Measurements from ENCODE around the gene FOXQ1.
"Not testable (repeated sequence)": the region's sequence is repeated elsewhere in the genome, so short reads cannot be mapped to it uniquely, and the experiment has no call there.

Gene FOXQ1

DNA sequence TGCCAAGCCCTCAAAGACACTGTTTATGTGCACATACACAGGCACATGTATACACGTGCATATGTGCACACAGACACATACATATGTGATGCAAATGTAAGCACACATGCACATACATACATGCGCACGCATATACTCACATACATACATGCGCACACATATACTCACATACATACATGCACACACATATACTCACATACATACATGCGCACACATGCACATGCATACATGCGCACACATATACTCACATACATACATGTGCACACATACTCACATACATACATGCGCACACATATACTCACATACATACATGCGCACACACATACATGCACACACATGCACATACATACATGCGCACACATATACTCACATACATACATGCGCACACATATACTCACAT is 20.5 kb upstream of the FOXQ1 start:
- no peak for DNase-seq

DNA sequence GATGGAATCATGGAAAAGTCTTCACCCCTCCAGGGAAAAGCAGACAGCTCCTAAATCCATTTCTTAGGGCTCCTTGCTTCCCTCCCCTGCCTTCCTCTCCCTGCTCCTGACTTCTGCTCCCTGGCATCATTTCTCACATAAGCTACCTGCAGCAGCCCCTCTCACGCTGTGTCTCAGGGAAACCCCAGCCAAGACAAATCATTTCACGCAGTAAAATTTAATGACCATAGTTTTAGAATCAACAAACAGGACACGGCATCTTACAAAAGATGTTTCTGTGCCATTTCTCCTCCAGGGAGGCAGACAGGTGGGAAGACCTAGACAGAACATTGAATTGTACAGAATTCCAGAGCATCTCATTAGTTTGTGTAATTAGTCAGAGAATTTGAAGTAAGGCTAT is 16.5 kb upstream of the FOXQ1 start:
- no peak for DNase-seq

DNA sequence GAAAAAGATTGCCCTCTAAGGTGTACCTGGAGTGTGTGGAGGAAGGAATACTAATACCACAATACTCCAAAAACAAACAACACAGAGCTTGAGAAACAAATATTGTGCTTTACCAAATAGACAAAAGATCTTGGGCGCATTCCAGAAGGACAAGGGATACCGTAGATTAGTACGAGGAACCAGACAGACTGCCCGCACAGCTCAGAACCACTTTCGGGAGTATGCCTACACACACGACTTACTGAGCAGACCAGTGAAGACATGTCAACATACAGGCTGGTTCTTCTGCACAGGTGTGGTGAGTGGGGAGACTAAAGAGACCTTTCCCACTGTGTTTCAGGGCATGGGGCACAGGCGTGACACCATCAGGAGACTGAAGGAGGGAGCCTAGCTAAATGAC is 15.8 kb upstream of the FOXQ1 start:
- DNase-seq = no peak

DNA sequence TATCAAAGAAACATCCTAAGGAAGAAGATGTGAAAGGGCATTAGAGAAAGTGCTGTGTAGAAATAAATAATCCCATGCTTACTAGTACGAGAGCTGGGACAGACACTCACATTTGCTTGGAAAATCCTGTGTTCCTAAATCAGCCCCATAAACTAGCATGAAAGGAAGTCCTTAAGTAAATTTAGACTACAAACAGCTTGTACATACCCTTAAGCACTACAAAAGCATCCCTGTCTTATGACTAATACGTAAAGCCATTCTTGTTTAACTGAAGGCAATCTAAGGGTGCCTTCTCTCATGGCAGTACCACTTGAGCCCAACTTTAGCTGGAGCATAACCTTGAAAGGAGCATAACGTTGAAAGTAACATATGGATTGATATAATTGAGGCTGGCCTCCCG is 15.4 kb upstream of the FOXQ1 start:
- DNase-seq = no peak

DNA sequence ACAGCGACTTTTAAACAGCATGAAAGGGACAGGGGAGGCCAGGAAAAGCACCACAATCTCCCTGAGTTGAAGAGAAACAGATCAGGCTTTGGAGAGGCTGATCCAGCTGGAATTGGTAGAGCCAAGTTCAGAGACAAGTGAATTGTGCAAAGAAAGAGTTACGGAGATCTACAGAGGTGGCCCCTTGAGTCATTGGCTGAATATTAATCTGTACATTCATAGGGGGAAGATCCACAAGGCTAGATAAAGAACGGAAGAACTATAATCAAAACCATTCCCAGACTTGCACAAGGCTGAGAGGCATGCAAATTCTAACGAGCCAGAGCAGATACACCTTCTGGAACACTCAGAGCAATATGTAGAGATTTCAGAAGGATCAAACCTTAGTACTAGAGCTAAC is 14.2 kb upstream of the FOXQ1 start:
- no peak for DNase-seq

DNA sequence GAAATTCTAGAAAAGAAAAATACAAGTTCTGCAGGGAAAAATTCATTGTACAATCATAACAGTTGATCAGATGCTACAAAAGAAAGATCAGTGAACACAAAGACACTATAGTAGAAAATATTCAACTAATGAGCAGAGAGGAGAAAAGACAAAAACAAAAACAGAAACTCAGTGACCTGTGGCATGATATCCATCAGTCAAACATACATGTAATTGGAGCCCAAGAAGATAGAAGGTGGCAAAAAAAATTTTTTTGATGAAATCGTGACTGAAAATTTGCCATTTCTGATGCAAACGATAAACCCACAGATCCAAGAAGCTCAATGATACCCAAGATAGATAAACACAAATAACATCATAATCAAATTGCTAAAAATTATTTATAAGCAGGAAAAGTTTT is 13.1 kb upstream of the FOXQ1 start:
- no peak for DNase-seq

DNA sequence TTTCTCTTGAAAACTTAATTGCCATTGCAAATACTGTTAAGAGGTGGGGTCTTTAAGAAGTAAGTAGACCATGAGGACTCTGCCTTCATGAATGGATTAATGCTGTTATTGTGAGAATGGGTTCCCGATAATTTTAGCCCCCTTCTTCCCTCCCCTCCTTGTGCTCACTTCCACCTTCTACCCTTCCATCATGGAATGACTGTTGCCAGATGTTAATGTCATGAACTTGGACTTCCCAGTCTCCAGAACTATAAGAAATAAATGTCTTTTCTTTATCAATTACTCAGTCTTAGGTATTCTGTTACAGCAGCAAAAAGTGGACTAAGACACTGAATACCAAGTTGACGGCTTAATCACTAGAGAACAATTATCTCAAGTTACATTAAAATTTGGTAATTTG is 5.8 kb upstream of the FOXQ1 start:
- DNase-seq = no peak

DNA sequence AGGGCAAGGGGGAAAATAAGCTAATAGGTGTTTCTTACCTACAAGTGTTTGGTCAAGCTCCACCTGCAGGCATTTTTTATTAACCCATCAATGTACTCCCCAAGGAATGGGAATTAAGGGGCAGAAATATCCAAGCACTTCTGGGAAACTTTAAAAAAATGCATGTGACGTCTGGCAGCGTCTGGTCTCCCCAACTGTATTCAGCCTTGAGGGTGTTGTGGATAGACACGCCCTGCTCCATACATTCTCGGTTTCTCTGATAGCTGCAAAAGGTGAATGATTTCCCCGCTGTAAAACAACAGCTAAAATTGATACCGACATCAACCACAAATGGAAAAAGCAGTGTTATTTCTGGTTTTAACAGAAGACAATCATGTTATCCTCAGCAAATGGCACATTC is 2.5 kb upstream of the FOXQ1 start:
- DNase-seq = no peak

DNA sequence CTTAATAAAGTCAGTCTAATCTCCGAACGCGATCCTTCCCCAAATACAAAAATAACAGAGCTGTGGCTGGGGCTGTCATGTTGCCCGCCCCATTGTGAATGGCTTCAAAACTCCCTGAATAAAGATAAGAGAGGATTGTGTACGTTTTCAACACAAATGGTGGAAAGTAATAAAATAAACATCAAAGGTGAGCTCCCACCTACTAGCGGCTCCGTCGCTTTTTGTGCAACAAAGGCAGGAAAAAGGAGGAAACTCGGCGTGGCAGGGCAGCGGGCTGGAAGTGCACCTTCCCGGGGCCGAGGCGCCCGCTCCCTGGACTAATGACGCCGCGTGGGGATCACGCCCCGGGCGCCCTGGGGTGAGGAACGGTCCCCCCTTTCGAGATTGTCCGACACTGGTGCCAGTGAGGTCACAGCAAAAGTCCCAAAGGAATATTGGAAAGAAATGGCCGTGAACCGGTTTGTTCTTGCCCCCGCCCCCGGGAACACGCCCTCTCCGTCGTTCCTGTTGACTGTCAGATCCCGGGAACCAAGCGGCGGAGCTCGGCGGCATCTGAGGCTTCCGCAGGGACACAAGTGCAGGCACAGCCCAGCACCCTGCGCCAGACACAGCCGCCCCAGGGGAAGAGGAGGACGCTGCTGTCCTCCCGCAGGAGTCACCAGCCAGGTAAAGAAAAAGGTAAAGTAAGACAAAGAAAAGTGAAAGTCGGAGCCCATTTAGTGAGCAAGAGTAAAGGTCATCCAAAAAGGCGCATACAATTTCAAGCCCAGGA is 1.1 kb upstream of the FOXQ1 start:
- peak; percentile 58 for DNase-seq

DNA sequence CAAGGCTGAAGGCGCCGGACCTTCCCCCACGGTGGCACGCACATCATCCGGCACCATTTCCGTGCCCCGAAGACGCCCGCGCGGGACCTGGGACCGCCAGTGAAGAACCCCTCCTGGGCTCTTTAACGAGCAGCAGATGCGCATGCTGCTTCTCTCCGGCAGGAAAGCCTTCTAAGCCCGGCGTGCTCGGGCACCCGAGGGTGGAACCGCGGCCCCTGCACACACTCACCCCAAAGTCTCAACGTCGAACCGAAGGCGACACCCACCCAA is 240 bp downstream of the FOXQ1 start:
- no peak for DNase-seq

DNA sequence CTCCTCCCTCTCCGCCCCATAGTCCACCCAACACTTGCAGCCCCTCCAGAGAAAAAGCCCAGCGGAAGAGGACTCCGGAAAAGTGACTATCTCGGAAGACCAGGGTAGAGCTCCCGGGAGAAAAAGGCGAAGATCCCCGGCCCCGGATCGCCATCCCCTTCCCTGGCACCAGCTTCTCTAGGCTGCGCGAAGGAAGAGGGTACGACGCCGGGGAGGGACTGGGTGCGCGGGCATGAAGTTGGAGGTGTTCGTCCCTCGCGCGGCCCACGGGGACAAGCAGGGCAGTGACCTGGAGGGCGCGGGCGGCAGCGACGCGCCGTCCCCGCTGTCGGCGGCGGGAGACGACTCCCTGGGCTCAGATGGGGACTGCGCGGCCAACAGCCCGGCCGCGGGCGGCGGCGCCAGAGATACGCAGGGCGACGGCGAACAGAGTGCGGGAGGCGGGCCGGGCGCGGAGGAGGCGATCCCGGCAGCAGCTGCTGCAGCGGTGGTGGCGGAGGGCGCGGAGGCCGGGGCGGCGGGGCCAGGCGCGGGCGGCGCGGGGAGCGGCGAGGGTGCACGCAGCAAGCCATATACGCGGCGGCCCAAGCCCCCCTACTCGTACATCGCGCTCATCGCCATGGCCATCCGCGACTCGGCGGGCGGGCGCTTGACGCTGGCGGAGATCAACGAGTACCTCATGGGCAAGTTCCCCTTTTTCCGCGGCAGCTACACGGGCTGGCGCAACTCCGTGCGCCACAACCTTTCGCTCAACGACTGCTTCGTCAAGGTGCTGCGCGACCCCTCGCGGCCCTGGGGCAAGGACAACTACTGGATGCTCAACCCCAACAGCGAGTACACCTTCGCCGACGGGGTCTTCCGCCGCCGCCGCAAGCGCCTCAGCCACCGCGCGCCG is 822 bp downstream of the FOXQ1 start:
- peak; percentile 65 for DNase-seq

DNA sequence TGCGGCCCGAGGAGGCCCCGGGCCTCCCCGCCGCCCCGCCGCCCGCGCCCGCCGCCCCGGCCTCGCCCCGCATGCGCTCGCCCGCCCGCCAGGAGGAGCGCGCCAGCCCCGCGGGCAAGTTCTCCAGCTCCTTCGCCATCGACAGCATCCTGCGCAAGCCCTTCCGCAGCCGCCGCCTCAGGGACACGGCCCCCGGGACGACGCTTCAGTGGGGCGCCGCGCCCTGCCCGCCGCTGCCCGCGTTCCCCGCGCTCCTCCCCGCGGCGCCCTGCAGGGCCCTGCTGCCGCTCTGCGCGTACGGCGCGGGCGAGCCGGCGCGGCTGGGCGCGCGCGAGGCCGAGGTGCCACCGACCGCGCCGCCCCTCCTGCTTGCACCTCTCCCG is 1.5 kb downstream of the FOXQ1 start:
- DNase-seq = no peak

DNA sequence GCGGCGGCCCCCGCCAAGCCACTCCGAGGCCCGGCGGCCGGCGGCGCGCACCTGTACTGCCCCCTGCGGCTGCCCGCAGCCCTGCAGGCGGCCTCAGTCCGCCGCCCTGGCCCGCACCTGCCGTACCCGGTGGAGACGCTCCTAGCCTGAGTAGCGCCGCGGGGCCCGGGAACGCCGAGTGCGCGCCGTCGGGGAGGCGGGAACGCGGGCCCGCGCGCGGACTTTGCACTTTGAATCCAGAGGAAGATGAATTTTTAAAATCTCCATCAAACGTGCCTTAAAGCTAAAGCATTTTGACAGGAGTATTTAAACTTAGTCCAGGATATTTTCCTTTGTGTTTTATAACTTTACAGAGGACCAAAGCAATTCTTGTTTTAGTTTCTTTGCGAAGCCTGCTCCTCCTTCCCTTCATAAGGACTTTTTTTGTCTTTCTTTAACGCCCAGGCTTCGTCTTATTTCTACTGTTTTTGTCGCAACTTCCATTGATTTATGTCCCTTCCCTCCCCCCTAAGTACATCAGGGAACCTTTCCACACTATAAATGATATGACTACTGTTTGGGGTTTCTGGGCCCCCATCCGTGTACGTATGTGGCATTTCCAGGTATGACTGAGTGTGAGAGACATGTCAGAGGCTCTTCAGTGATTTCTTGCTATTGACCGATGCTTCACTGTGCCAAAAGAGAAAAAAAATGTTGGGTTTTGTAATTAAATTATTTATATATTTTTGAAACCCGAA is 2.0 kb downstream of the FOXQ1 start:
- peak; percentile 48 for DNase-seq

DNA sequence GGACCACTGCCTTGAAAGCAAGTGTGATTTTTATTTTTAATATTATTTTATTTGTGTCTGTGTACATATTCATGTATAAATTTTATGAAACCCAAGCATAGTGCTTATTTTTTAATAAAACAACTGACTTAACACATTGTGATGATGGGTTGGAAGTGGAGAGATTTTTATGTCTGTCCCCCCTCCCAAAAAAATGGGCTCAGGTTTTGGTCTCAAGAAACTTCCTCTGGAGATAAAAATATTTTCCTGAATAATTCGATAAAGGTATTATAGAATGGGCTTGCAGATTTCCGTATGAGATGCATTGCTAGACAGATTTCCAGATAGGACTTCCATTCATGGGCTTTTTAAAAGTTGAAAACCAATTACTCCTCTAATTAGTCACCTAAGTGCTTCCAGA is 2.7 kb downstream of the FOXQ1 start:
- no peak for DNase-seq

DNA sequence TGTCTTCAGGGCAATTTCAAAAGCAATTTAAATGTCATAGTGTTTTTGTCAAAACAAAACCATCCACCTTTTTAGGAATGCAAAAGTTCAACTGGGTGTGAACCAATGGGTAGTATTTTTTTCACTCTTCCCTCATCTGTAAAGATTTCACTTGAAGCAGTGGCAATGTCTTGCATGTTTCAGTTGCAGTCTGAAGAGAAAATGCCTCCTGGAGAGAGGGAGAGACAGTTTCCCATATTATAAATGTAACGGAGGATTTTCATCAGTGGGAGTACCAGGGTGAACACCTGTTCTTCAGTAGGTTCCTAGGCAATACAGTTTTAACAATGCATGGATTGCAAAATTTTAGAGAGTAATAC is 3.3 kb downstream of the FOXQ1 start:
- DNase-seq = no peak

DNA sequence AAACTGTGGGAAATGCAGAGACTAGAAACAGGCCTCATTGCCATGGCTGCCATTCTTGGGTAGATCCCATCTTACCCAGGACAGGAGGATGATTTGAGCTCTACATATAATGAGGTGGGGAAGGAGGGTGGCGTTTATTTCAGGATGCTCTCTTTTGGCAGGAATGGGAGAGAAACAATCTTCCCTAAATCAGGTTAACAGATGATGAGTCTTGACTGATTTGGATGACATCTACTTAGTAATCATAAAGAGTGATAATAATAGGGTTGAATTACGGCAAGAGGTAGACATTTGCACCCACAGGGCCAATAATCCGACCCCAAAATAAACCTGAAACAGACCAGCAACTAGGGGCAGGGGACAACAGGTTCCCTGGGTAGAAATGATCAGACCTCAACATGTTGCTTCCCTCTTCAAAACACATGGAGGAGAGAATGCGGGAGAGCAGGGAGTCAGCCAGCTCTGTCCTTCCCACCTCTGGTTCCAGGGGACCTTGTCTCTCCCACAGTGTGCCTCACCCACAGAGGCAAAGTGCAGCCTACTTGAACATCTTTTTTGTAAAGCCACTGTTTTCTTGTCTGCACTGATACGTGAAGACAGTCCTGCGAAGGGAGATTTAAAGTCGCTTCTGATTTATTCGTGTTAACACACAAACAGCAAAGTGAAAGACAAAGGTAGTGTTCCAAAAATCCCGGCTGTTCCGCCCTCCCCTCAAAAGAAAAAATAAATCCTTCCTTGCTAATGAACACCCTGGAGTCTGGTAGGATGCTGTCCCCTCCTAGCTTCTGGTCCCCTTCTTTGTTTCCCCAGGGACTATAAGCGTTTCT is 3.9 kb downstream of the FOXQ1 start:
- DNase-seq = peak; percentile 27

DNA sequence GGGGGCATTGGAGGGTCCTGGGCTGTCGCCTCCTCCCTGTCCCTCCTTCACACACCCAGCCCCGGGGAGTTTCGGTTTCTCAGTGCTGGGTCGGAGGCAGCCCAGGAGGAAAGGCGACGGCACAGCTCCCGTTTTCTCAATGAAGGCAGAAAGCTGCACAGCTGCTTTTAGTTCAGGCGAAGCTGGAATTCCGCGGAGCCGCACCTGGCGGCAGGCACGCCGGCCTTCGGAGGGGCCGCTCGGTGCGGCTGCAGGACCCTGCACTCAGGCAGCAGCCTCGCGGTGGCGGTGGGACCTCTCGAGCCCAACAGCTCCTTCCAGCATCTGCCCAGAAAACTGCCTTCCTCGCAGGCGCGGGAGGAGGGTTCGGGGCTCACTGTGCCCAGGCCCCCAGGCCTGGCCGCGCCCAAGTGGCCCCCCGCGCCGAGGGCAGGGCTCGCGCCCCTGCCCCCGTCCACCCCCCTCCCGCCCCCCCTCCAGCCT is 4.6 kb downstream of the FOXQ1 start:
- DNase-seq = peak; percentile 60

DNA sequence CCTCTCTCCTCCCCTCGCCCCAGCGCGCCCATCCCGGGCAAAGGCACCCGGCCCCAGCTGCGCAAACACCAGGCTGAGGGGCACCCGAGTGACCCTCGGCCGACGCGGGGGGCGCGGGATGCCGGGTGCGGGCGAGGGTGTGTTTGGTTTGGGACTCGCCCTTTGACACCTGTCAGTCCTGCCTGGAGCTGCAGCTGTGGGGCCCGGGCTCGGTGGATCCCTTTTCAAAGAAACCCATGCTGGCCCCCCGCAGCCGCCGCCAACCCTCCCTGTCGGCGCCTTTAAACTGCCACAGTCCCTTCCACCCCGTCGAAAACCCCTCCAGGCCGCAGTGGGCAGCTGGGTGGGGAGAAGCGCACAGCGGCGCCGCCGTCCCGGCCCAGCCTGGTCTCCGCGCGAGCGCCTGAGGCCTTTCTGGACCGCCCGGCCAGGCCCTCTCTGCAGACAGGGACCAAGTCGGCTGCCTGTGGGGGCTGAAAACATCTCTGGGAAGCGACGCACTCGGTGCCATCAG is 5.5 kb downstream of the FOXQ1 start:
- no peak for DNase-seq

DNA sequence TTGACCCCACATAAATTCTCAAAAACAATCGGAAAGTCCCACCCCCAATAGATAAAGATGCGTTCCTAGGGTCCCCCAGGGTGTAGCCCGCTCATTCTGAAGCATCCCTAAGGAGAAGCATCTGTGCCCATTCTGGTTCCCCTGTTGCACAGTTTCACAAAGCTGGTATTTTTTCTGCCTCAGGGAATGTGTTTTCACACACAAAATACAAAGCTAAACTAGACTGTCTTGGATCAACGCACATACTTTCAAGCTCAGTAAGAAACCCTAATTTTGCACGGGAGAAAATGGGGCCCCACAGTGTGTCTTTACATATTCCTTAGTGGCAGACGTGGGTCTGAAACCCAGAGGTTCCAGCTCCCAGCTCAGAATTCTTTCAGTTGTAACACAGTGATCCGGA is 6.1 kb downstream of the FOXQ1 start:
- DNase-seq = no peak

DNA sequence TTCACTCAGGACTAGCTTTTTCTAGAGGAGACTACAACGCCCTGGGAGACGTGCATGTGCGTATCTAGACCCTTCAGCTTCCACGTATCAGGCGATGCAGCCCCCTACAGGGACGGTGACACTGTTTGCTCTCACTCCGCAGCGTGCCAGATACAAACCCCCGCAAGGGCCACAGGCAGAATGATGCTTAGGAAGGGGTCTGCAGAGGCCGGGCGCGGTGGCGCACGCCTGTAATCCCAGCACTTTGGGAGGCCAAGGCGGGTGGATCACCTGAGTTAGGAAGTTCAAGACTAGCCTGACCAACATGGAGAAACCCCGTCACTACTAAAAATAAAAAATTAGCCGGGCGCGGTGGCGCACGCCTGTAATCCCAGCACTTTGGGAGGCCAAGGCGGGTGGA is 6.7 kb downstream of the FOXQ1 start:
- not testable (repeated sequence) for DNase-seq

DNA sequence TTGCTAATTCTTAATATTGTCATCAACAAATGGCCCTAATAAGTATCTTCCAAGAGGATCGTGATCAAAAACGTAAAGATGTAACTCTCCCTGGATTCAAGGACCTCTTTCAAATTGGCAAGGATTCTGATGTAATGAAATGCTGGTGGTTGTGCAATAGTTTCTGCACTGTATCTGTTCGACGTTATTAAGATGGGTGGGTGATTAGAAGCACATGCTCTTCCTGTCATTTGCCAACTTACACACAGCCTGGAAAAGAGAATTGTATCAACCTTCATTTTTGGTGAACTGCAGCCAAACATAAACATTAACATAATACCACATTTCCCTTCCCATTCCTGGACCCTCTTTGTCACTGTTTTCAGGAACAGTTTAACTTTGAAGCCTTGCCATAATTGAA is 9.8 kb downstream of the FOXQ1 start:
- no peak for DNase-seq

DNA sequence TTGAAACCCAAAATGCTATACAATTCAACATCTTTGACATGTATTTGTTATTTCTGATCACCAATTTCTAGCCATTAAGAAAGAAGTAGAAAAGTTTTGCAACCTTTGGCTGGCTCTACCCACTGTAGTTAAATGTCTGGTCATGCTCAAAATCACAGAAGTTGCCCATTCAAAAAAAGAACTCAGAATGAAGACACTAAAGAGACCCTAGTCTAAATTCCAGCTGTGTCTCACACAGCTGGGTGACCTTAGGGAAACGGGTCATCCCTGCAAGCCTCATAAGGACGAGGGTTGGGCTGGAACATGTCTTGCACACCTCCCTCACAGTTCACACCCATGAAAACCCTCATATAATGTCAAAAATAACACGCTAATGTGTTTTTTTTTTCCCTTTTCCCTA is 10.3 kb downstream of the FOXQ1 start:
- DNase-seq = no peak

Measured in retina (tissue), 1 donor.